GM21576 (cell line): ENCODE data around the gene BABAM1.

ENCODE experiments used
- ATAC-seq: cut with Tn5 transposase; IDR thresholded peaks from one replicate; pipeline ENCODE4 v1.9.1; 2021; ENCODE audit warnings: mild to moderate bottlenecking, moderate library complexity; ENCODE audit not compliant: unreplicated experiment

The BABAM1 gene

DNA sequence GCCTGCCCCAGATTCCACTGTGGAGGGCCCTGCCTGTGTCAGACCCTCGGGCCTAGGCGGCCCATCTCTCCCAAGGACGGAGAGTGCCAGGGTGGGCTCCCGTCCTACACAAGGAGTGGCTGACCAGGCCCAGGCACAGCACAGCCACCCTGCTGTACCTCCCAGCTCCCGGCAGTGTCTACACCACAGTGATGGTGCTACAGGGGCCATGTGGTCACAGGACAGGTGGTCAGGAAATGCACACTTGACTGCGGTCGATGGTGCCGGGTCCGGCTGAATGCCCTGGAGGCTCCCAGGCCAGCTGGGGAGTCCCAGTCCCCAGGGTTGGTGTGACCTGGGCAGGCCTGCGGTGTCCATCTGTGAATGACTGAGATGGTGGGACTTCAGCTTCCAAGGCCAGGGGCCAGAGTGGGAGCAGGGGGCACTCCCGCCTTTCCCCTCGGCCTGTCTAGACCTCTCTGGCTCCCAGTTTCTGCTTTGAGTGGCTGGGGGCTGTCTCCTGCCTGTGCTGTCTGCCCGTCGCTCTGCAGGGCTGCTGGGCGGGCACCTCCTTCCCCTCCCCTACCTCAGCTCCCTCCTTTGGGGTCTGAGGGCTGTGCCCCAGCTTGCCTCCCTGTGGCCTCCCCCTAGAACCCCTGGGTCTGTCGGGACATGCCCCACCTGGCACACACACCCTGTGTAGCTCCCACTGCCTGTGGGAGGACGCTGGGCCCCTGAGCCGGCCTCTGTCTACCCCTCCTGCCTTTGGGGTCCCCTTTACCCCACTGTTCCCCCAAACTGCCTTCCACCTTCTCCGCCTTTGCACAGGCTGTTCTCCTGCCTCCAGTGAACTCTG lies 54.6 kb downstream of the BABAM1 start:
- no peak for ATAC-seq

DNA sequence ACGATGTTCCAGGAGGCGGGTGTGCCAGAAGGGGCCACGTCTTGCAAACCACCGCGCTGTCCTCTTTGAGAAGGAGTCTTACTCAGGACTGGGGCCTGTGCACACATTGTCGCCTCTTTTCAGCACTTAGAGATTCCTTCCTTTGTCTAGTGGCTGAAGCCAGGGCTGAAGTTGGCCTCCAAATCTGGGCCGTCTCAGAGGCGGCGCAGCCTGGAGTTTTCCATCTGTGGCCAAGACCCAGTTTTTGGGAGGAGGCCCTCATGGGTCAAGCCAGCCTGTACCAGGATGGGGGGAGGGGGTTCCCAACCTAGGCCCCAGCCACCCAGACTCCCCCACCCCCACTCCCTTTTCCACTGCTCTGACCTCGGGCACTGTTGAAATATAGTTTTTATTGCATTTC lies 55.6 kb downstream of the BABAM1 start:
- no peak for ATAC-seq

DNA sequence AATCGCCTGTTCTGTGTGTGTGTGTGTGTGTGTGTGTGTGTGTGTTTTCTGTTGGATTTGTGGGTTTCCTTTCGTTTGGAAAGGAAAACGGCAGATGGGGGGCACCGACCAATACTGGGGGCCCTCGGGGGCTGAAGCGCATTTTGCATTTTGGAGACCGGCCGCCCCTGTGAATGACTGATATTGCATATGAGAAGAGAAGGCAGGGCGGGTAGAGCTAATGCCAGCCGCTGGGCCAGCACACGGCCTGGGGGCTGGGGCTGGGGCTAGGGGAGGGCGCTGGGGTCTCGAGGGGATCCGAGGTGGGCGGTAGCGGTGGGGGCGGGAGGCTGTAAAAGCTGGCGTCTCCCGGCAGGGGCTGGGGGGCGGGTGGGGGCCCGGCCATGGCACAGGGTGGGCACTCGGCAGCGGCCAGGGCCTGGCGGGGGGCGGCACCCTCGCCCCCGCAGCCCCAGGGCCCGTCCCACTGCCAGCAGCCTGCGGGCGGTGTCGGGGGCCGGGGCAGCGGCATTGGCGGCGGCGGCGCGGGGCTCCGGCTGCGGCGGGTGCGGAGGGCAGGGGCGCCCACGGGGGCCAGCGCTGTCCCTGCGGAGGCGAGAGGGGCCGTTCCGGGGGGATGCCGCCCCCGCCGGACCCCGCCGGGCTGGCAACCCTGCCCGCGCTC lies 56.2 kb downstream of the BABAM1 start:
- no peak for ATAC-seq

DNA sequence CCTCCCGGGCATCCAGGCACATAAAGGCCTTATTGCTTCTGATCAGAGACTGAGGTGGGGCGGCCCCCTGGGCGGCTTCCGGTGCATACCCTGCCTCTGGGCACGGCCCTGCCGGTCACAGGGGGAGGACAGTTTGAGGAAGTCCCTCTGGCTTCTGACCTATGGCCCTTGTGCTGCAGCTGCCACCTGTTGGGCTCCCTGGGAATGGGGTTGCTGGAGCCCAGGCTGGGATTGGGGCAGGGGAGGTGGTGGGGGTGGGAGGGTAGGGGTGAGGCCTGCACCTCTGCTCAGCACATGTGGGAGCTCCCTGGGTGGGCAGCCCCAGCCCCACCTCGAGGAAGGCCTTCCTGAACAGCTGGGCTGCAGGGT lies 56.7 kb downstream of the BABAM1 start:
- no peak for ATAC-seq

DNA sequence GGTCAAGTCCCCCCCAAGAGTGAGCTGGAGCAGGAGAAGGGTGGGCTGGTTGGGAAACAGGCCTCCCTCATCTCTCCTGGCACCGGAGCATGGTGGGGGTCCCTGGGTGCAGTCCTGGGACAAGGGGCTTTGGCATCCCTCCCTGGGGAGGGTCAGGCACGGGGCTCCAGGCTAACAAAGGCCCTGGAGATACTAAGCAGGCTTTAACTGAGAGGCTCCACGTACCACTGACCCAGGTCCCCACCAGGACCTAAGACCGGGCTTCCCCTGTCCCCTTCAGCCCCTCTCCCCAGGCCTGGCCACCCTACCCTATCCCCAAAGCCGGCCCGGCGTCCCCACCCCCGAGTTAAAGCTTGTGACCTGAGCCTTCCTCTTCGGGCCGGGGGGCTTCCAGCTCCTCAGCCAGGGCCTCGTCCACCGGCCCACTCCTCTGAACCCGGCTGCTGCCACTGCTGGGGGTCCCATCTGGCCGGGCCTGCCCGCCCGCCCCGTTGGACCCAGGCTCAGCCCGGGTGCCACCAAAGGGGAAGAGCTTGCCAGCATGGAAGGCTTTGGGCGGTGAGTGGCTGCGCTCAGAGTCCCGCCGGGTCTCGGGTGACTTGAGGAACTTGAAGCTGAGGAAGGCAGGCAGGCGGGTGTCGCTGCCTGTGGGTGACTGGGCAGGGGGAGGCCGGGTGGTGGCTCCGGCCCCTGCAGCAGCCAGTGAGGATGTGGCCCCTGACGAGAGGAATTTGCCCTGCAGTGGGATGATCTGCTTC lies 57.3 kb downstream of the BABAM1 start:
- no peak for ATAC-seq

DNA sequence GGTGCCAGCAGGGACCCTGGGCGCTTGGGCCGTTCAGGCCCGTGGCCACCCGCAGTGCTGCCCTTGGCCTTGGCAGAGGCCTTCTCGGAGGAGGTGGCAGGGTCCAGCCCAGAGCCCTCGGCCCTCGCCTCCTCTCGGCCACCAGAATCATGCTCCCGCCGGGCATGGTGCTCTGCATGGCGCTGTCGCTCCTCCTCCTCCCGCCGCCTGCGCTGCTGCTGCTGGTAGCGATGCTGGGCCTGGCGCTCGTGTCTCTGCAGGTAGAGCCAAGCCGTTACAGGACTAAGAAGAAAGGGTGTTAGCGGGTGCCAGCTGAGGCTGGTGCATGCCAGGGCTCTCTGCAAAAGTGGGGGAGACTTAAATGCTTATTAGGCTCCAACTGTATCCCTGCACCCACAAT lies 57.9 kb downstream of the BABAM1 start:
- ATAC-seq: no peak

DNA sequence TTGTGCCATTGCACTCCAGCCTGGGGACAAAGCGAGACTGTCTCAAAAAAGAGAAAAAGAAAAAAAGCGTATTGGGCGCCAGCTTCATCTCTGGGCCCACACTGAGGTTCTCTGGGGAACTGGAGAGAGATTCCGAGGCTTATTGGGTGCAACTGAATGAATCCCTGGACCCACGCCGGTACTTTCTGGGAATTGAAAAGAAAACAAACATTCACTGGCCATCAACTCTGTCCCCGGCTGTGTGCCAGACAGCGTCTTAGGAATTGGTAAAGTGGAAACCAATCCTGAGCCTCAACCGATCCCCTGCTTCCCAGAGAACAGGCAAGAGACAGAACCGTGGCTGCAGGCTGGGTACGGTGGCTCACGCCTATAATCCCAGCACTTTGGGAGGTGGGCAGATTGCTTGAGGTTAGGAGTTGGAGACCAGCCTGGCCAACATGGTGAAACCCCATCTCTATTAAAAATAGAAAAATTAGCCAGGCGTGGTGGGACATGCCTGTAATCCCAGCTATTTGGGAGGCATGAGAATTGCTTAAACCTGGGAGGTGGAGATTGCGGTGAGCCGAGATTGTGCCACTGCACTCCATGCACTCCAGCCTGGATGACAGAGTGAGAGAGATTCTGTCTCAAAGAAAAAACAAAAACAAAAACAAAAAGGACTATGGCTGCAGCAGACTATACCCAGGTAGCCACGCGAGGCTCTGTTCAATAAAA lies 58.8 kb downstream of the BABAM1 start:
- no peak for ATAC-seq

DNA sequence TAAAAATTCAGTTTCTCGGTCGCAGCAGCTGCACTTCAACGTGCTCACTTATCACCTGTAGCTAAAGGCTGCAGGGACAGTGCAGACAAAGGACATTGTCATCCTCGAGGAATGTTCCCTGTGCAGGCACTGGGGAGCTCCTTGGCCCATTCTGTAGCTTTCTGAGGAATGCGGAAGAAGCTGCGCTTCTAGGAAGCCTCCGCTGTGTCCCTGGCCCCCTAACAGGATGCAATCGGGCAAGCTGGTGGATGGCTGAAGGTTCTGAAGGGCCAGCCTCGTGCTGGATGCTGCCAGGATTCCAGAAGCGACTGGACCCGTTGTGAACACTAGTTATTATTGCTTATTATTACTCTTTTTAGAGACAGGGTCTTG lies 59.3 kb downstream of the BABAM1 start:
- no peak for ATAC-seq

DNA sequence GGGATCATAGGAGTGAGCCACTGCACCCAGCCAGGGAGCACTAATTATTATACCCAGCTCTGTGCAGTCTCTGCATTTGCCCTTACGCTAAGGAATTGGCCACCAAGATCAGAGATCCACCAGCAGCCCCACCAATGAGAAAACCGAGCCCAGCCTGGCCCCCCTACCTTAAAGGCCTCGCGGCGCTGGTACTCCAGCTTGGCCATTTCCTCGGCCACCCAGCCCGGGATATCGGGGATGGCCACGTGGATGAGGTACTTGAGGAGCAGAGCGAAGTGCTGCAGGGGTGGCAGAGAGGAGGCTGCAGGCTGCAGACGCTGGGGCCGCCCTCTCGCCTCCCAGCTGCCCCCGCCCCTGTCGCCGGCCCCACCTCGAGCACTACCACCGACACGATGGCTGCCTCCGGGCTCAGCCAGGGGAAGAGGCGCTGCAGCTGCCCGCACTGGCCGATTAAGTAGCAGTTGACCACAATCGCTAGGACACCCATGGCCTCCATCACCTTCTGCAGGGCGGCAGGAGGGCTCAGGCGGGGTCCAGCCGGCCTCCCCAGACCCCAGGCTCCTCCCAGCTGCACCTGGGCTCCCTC lies 59.9 kb downstream of the BABAM1 start:
- no peak for ATAC-seq

DNA sequence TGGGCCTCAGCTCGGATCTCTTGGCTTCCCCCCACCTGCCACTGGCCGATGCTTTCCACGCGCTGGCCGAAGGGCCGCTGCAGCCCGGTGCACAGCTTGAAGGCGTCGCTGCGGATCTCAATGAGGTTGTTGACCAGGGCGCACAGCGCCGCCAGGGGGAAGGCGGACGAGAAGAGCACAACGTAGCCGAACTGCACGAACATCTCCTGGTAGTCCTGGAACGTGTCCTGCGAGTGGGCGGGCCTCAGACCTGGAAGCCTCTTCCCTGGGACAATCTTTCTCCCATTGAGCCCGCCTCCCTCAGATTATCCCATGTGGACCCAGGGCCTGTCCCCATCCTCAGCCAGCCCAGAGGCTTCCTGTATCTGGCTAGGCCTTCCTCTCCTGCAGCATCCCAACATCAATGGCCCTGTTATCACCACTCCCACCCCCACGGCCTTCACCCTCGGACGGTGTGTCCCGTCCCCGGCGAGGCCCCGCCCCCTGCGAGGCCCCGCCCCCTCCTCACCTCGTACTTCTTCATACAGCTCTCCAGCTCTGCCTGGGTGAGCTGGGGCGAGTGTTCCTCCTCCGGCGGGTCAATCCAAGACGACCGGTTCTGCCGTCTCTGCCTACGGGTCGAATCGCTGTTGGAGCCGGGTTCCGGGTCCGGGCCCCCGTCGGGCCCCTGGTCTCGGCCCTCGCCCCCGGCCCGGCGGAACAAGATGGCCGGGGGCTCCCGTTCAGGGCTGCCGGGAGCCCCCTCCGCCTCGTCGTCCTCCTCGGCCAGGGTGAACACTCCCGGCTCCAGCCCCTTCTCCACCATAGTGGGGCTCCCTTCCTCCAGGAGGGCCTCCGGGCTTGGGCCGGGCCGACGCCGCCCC lies 60.6 kb downstream of the BABAM1 start:
- ATAC-seq: no peak
